Retina (tissue), 1 donor: ENCODE results near the gene TNK1.
"Not testable (repeated sequence)": the region's sequence is repeated elsewhere in the genome, so short reads cannot be mapped to it uniquely, and the experiment has no call there.

Source experiments
- DNase-seq: peaks from one replicate; pipeline ENCODE4 v3.0.0-alpha.2; 2016

The TNK1 gene

GRCh38 chr17:7380855-7381683 is at the start of gene TNK1:
TSS of gene TNK1 (plus strand) at chr17:7381089. CDS start at chr17:7382927, 1,838 bp downstream.
- peak; percentile 51 for DNase-seq

GRCh38 chr17:7332111-7332510 is 48.8 kb upstream of the TNK1 start:
- no peak for DNase-seq

- not testable (repeated sequence) for DNase-seq
Measured at GRCh38 chr17:7332600-7333069, 48.3 kb upstream of the TNK1 start.

GRCh38 chr17:7334938-7335538 is 45.9 kb upstream of the TNK1 start:
- no peak for DNase-seq

- DNase-seq, result not testable (repeated sequence)
Measured at GRCh38 chr17:7335765-7336164, 45.1 kb upstream of the TNK1 start.

- no peak for DNase-seq
Measured at GRCh38 chr17:7336240-7337175, 44.4 kb upstream of the TNK1 start, which contains the start of gene ACAP1. TSS of gene ACAP1 (plus strand) at chr17:7336529. CDS start at chr17:7336735, 206 bp downstream.

- not testable (repeated sequence) for DNase-seq
Measured at GRCh38 chr17:7337600-7337999, 43.3 kb upstream of the TNK1 start.

GRCh38 chr17:7340179-7340578 is 40.7 kb upstream of the TNK1 start:
- no peak for DNase-seq

- no peak for DNase-seq
Measured at GRCh38 chr17:7341842-7342241, 39.0 kb upstream of the TNK1 start.

GRCh38 chr17:7343250-7343649 is 37.6 kb upstream of the TNK1 start:
- no peak for DNase-seq

- no peak for DNase-seq
Measured at GRCh38 chr17:7346761-7347614, 33.9 kb upstream of the TNK1 start.

GRCh38 chr17:7347630-7348477 is 33.0 kb upstream of the TNK1 start:
- no peak for DNase-seq

GRCh38 chr17:7348478-7349242 is 32.2 kb upstream of the TNK1 start:
- peak; percentile 29 for DNase-seq

GRCh38 chr17:7351665-7352502 is 29.0 kb upstream of the TNK1 start, which contains the start of gene KCTD11:
TSS of gene KCTD11 (plus strand) at chr17:7352162.
- peak; percentile 93 for DNase-seq

- DNase-seq, result no peak
Measured at GRCh38 chr17:7352503-7352889, 28.4 kb upstream of the TNK1 start.

- no peak for DNase-seq
Measured at GRCh38 chr17:7352910-7353635, 27.8 kb upstream of the TNK1 start.

GRCh38 chr17:7354262-7354843 is 26.5 kb upstream of the TNK1 start:
- DNase-seq, result peak; percentile 36

- DNase-seq, result peak; percentile 34
Measured at GRCh38 chr17:7355053-7355452, 25.8 kb upstream of the TNK1 start, which contains the start of gene TMEM95. TSS of gene TMEM95 (plus strand) at chr17:7355156. CDS start at chr17:7355205, 49 bp downstream.
